Measurements from ENCODE around the gene NRCAM.

- no peak for TF ChIP-seq CTCF (conservative IDR thresholded peaks at IDR 0.05 in 1 of 2, IDR thresholded peaks at IDR 0.05 in 1 of 2; ENCODE audit: extremely low read depth in 1 of 2, insufficient read depth in 1 of 2, low read depth in 1 of 2, low read length in 2 of 2)
- TF ChIP-seq EZH2 (IDR thresholded peaks at IDR 0.05; ENCODE audit: borderline replicate concordance, low read length): no peak
These were observed 190.2 kb downstream of the NRCAM start for GRCh38 chr7:108266035-108266434.

All from mammary epithelial cell (primary cell).